Activated CD4-positive, alpha-beta T cell treated with anti-CD3 and anti-CD28 coated beads for 1 hour (primary cell): ENCODE results near the gene MAT2B.
A peak's percentile ranks its signal among the peaks of the same experiment; 100 is the strongest.

Source experiments
- DNase-seq: peaks from one replicate; pipeline ENCODE4 v3.0.0-alpha.2; 2020

Gene MAT2B

DNA sequence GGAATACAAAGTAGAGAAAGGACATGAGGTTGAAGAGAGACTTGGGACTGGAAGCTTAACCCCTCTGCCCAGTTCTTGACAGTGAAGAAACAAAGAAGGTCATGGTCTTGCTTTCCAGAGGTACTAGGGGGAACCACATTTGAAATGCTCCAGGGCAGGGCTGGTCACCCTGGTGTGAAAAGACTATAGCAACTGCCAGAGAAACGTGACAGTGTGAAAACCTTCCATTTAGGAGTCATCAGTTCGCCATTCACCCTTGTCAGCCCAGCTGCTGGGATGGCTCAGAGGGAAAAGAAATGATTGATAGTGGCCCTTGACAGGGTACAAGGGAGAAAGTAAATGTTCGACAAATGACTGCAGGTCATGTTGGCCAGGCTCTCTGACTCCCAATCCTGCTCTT is 56.7 kb downstream of the MAT2B start:
- no peak for DNase-seq

DNA sequence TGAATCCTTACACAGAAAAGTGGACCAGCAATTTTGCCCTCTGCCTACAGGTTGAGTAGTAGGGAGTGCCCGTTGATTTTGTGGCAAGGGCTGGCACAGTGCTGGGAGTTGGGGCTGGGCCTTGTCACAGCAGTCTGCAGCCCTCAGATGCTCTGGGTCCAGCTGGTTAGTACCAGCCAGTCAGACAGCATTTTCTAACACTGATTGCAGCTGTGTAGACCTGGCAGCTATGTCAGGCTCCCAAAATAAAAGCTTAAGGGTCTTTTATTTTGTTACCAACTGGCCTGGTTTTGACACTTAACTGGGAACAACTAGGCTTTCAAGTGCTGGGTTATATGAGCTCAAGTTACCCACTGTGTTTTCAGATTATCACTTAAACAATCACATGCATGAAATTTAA is 57.7 kb downstream of the MAT2B start:
- DNase-seq = no peak

DNA sequence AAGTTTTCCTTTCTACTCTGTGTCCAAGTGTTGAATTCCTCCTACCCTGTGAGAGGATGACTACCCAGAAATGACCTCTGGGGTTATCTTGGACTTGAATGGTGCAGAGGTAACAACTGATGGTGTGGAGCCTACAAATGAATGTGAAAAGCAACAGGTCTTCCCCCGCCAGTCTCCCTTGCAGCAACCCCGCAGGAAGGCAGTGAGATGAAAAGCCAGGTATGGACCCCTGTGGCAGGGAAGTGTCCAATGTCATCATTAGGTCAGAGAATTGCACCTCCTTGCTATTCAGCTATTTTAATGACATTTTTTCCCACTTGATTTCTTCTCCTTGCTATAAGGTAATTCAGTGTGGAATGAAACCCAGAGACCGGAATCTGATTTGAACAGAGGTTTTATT is 58.5 kb downstream of the MAT2B start:
- no peak for DNase-seq

DNA sequence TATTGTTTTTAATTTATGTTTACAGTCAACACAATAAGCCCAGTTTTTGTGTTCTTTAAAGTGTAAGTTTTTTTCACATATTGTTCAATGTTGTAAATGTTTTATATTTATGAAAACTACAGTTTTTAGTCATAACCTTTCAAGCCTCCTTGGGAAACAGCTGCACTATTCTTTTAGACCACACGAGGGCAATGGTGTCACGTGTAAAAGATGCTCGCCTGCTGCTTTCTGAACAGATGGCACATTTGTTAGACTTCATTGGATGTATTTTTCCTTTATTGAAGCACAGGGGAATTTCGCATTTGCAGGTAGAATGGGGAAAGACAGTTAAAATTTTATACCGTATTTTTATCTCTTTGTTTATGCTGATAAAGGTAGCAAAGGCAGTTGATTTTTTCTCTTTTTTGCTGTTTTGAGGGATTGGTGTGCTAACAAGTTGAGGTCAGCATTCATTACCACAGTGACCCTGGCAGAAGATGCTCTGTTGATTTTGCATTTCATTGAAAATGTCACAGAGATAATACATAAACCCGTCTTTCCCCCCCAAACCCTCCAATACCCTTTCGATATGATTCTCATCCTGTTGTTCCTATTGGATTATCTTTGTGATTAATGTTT is 59.0 kb downstream of the MAT2B start:
- peak; percentile 41 for DNase-seq

DNA sequence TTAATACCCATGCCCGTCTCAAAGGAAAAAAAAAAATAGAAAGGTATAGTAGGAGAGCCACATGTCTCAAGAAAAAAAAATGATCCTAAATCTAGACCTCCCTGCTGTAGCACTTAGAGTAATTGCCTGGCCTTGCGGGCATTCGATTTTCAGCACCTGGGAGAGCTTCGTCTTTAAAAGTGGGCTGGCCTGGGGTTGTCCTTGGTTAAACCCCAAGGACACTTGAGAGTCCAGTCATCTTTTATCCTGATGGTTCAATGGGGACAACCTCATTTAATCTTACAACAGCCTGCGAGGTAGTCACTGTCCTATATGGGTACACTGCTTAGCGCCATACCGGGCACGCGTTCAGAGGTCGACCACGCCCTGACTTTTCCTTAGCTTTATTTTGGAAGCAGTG is 60.1 kb downstream of the MAT2B start:
- DNase-seq = no peak

DNA sequence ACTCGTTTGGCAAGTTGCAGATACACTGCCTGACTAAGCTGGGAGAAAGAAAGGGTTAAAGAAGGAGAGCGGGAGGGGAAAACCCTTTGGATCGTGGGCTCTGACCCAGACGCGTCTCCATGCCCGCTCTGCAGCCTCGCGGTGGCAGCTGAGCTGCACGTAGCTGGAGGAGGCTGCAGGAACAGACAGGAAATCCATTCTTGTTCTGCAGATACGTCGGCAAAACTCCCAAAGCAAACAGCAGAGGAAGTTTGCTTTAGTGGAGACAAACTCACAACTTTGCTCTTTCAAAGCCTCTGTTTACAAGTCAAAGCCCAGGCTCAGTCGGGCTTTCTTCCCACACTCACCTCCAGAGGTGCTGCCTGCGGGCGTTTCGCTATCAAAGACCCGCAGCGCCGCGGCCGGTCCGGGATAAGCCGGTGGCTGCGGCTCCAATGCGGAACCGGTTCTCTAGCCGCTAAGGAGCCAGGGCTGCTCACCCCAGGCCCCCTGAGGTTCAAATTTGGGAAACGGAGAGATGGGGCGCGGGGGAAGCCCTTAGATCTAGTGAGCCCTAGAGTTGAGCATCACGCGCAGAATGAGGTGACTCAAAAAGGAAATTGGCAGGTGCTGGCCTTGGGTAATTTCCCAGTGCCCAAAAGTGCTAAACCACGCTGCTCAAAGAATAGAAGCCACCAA is 60.7 kb downstream of the MAT2B start:
- DNase-seq = no peak

DNA sequence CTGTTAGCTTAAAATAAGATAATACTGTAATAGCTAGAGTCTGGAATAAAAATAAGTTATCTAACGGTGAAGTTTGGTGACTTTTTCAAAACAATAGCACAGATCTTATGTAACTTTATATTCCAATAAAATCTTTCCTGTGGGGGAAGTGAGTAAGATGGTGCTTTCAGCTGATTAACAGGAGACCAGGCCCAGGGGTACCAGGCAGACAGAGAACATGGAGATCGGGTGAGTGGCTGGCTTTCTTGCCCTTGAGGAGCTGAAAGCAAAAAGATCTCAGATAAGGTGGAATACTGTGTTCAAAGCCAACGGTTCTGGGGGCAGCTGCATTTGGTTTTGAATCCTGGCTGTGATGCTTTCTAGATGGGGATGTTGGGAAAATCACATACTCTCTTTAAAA is 61.3 kb downstream of the MAT2B start:
- no peak for DNase-seq

DNA sequence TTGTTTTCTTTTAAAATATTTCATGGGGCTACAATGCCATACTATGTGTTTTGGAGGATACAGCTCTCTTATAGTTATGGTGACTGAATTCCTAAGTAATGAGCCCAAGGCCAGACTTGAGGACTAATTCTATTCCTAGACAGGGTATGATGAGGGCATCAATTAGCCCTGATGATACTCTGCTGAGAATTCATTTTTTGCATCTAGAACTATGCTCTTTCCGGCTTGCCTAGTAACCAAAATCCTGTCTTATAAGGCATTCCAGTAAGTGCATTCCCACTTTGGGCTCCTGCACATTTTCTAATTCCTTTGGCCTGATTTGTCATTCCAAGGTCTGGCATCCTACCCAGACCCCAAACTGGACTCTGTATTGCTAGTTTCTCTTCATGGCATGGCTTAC is 62.4 kb downstream of the MAT2B start:
- no peak for DNase-seq
